ENCODE data around the gene KIAA1671.

The KIAA1671 gene

DNA sequence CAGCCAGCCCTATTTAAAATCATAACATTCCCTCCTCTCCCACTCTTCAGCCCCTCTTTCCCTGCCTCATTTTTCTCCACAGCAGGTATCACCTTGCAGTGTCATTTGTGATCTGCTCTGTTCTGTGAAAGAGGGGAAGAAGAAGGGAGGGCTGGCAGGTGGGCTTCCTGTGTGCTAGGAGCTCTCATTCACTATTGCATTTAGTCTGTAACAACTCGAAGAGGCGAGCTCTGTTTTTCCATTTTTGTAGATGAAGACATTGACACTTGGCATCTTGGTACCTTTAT is 195.1 kb downstream of the KIAA1671 start:
- H3K27ac ChIP-seq (ENCODE audit: low read depth, low read length), result no peak overlapping the region
- no peaks in the 10 kb centered on the region for H3K36me3 ChIP-seq (ENCODE audit: control insufficient read depth in 1 of 2, insufficient read depth in 2 of 2, low read length in 2 of 2)
- no peak overlapping the region for H3K9ac ChIP-seq (ENCODE audit: low read depth in 1 of 2, low read length in 2 of 2)
- no peak overlapping the region for H3K4me3 ChIP-seq (ENCODE audit: low read depth in 1 of 2, low read length in 2 of 2)
- H3K27me3 ChIP-seq (ENCODE audit: control insufficient read depth in 1 of 2, insufficient read depth in 2 of 2, low read length in 2 of 2), result no peaks in the 10 kb centered on the region
- H3K4me1 ChIP-seq (ENCODE audit: control insufficient read depth in 1 of 2, insufficient read depth in 2 of 2, low read length in 2 of 2), result peaks cover 11 to 17% of the 10 kb centered on the region in 2 donors
- no peaks in the 10 kb centered on the region for H3K9me3 ChIP-seq (ENCODE audit: control insufficient read depth in 1 of 2, low read length in 2 of 2)

GRCh38 chr22:25148149-25148691 is 195.7 kb downstream of the KIAA1671 start:
- H3K9me3 ChIP-seq (ENCODE audit: control insufficient read depth in 1 of 2, low read length in 2 of 2), result no peaks in the 10 kb centered on the region
- no peak overlapping the region for H3K4me3 ChIP-seq (ENCODE audit: low read depth in 1 of 2, low read length in 2 of 2)
- H3K36me3 ChIP-seq (ENCODE audit: control insufficient read depth in 1 of 2, insufficient read depth in 2 of 2, low read length in 2 of 2), result no peaks in the 10 kb centered on the region
- no peak overlapping the region for H3K27ac ChIP-seq (ENCODE audit: low read depth, low read length)
- H3K9ac ChIP-seq (ENCODE audit: low read depth in 1 of 2, low read length in 2 of 2), result no peak overlapping the region
- H3K4me1 ChIP-seq (ENCODE audit: control insufficient read depth in 1 of 2, insufficient read depth in 2 of 2, low read length in 2 of 2), result peaks cover 11 to 17% of the 10 kb centered on the region in 2 donors
- H3K27me3 ChIP-seq (ENCODE audit: control insufficient read depth in 1 of 2, insufficient read depth in 2 of 2, low read length in 2 of 2), result no peaks in the 10 kb centered on the region

- H3K4me1 ChIP-seq (ENCODE audit: control insufficient read depth in 1 of 2, insufficient read depth in 2 of 2, low read length in 2 of 2), result peaks cover 12 to 17% of the 10 kb centered on the region in 2 donors
- H3K27me3 ChIP-seq (ENCODE audit: control insufficient read depth in 1 of 2, insufficient read depth in 2 of 2, low read length in 2 of 2), result no peaks in the 10 kb centered on the region
- H3K9ac ChIP-seq (ENCODE audit: low read depth in 1 of 2, low read length in 2 of 2), result no peak overlapping the region
- no peaks in the 10 kb centered on the region for H3K36me3 ChIP-seq (ENCODE audit: control insufficient read depth in 1 of 2, insufficient read depth in 2 of 2, low read length in 2 of 2)
- no peak overlapping the region for H3K4me3 ChIP-seq (ENCODE audit: low read depth in 1 of 2, low read length in 2 of 2)
- H3K9me3 ChIP-seq (ENCODE audit: control insufficient read depth in 1 of 2, low read length in 2 of 2), result no peaks in the 10 kb centered on the region
- H3K27ac ChIP-seq (ENCODE audit: low read depth, low read length), result no peak overlapping the region
Measured at GRCh38 chr22:25149014-25149413, 196.5 kb downstream of the KIAA1671 start.

GRCh38 chr22:25153961-25154666 is 201.6 kb downstream of the KIAA1671 start:
- H3K36me3 ChIP-seq (ENCODE audit: control insufficient read depth in 1 of 2, insufficient read depth in 2 of 2, low read length in 2 of 2), result peaks cover 0 to 2% of the 10 kb centered on the region in 2 donors
- H3K27ac ChIP-seq (ENCODE audit: low read depth, low read length), result no peak overlapping the region
- no peak overlapping the region for H3K9ac ChIP-seq (ENCODE audit: low read depth in 1 of 2, low read length in 2 of 2)
- no peak overlapping the region for H3K4me3 ChIP-seq (ENCODE audit: low read depth in 1 of 2, low read length in 2 of 2)
- no peaks in the 10 kb centered on the region for H3K9me3 ChIP-seq (ENCODE audit: control insufficient read depth in 1 of 2, low read length in 2 of 2)
- H3K4me1 ChIP-seq (ENCODE audit: control insufficient read depth in 1 of 2, insufficient read depth in 2 of 2, low read length in 2 of 2), result peaks cover 10 to 11% of the 10 kb centered on the region in 2 donors
- no peaks in the 10 kb centered on the region for H3K27me3 ChIP-seq (ENCODE audit: control insufficient read depth in 1 of 2, insufficient read depth in 2 of 2, low read length in 2 of 2)

- H3K4me1 ChIP-seq (ENCODE audit: control insufficient read depth in 1 of 2, insufficient read depth in 2 of 2, low read length in 2 of 2), result peaks cover 5 to 10% of the 10 kb centered on the region in 2 donors
- no peak overlapping the region for H3K9ac ChIP-seq (ENCODE audit: low read depth in 1 of 2, low read length in 2 of 2)
- no peaks in the 10 kb centered on the region for H3K9me3 ChIP-seq (ENCODE audit: control insufficient read depth in 1 of 2, low read length in 2 of 2)
- no peaks in the 10 kb centered on the region for H3K27me3 ChIP-seq (ENCODE audit: control insufficient read depth in 1 of 2, insufficient read depth in 2 of 2, low read length in 2 of 2)
- H3K4me3 ChIP-seq (ENCODE audit: low read depth in 1 of 2, low read length in 2 of 2), result no peak overlapping the region
- peaks cover 0 to 2% of the 10 kb centered on the region in 2 donors for H3K36me3 ChIP-seq (ENCODE audit: control insufficient read depth in 1 of 2, insufficient read depth in 2 of 2, low read length in 2 of 2)
- H3K27ac ChIP-seq (ENCODE audit: low read depth, low read length), result no peak overlapping the region
Measured at GRCh38 chr22:25154667-25154999, 202.1 kb downstream of the KIAA1671 start.

DNA sequence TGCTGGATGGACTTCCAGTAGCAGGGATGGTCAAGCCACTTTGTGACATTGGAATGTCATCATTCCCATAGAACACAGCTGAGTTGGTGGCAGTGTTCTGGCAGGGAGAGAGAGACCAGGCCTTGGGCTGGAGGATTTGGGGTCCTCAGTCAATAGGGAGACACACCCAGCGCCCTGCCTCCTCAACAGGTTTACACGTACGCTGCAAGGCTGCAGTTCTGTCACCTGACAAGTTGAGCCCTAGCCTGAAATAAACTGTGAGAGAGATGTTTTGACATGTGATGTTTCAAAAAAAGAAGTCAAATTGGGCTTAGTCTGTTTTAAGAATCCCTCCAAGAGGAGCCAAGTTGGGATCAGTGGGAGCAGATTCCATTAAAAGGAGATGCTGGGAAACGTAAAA is 204.2 kb downstream of the KIAA1671 start:
- Histone ChIP-seq H3K27ac (ENCODE audit: low read depth, low read length) (no peak overlapping the region), H3K4me3 (ENCODE audit: low read depth in 1 of 2, low read length in 2 of 2) (no peak overlapping the region), H3K36me3 (ENCODE audit: control insufficient read depth in 1 of 2, insufficient read depth in 2 of 2, low read length in 2 of 2) (peaks cover 0 to 2% of the 10 kb centered on the region in 2 donors), H3K4me1 (ENCODE audit: control insufficient read depth in 1 of 2, insufficient read depth in 2 of 2, low read length in 2 of 2) (peaks cover 5 to 10% of the 10 kb centered on the region in 2 donors), H3K27me3 (ENCODE audit: control insufficient read depth in 1 of 2, insufficient read depth in 2 of 2, low read length in 2 of 2) (no peaks in the 10 kb centered on the region), H3K9me3 (ENCODE audit: control insufficient read depth in 1 of 2, low read length in 2 of 2) (no peaks in the 10 kb centered on the region), H3K9ac (ENCODE audit: low read depth in 1 of 2, low read length in 2 of 2) (no peak overlapping the region)

DNA sequence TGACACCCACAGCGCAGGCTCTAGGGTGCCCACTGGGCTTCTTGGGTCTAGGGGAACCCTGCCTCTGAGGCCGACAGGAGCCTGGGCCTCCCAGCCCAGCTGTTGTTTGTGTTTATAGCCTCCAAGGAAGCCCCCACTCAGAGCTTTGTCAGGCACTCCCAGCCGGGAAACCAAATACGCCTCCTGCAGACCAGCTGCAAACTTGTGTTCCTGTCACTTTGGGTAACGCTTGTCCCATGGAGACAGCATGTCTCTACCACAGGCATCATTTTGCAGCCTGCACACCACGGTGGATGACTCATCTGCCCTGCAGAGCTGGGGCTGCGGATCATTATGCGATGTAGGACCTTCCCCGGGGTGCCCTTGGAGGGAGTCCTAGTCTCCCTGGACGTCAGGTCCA is 206.5 kb downstream of the KIAA1671 start:
- Histone ChIP-seq H3K9me3 (ENCODE audit: control insufficient read depth in 1 of 2, low read length in 2 of 2) (no peaks in the 10 kb centered on the region), H3K36me3 (ENCODE audit: control insufficient read depth in 1 of 2, insufficient read depth in 2 of 2, low read length in 2 of 2) (peaks cover 0 to 2% of the 10 kb centered on the region in 2 donors), H3K27me3 (ENCODE audit: control insufficient read depth in 1 of 2, insufficient read depth in 2 of 2, low read length in 2 of 2) (no peaks in the 10 kb centered on the region), H3K4me3 (ENCODE audit: low read depth in 1 of 2, low read length in 2 of 2) (no peak overlapping the region), H3K4me1 (ENCODE audit: control insufficient read depth in 1 of 2, insufficient read depth in 2 of 2, low read length in 2 of 2) (peaks cover 5 to 9% of the 10 kb centered on the region in 2 donors), H3K9ac (ENCODE audit: low read depth in 1 of 2, low read length in 2 of 2) (no peak overlapping the region), H3K27ac (ENCODE audit: low read depth, low read length) (no peak overlapping the region)

DNA sequence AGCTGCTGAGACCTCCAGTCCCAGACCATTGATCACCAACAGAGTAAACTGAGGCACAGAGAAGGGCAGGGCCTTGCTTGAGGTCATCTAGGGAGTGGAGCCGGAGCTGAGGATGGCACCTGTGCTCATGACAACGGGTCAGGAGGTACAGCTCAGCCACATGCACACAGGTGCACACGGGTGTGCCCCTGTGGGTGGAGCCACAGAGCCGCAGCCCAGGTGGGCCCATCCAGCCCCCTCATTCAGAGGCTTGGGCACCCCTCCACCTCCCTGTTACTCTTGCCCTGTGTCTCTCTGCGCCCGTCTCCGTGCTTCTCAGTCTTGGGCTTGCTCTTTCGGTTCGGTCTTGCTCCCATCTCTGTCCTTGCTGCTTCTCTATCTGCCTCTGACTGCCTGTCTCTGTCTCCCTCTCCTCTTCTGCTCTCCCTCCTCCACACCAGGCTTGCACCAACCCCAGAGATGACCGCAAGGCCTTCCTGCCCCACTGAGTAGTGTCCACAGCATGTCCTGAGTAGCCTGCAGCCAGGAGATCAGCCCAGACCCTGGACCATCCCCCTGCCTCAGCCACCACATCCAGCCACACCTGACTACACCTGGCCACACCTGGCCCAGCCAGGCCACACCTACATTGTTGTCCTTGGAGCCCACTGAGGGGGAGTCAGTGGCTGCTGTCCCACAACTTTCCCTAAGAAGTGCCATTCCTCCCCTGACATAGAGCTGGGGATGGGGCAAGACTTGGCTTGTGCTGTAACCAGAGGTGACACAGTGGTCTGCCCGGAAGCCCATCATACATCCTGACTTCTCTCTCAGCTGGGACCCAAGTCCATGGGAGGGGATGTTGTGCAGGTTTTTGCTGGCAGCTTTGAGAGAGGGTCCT is 207.8 kb downstream of the KIAA1671 start:
- Histone ChIP-seq H3K27ac (ENCODE audit: low read depth, low read length) (no peak overlapping the region), H3K9me3 (ENCODE audit: control insufficient read depth in 1 of 2, low read length in 2 of 2) (no peaks in the 10 kb centered on the region), H3K27me3 (ENCODE audit: control insufficient read depth in 1 of 2, insufficient read depth in 2 of 2, low read length in 2 of 2) (no peaks in the 10 kb centered on the region), H3K9ac (ENCODE audit: low read depth in 1 of 2, low read length in 2 of 2) (no peak overlapping the region), H3K4me3 (ENCODE audit: low read depth in 1 of 2, low read length in 2 of 2) (no peak overlapping the region), H3K4me1 (ENCODE audit: control insufficient read depth in 1 of 2, insufficient read depth in 2 of 2, low read length in 2 of 2) (no peaks in the 10 kb centered on the region), H3K36me3 (ENCODE audit: control insufficient read depth in 1 of 2, insufficient read depth in 2 of 2, low read length in 2 of 2) (peaks cover 0 to 2% of the 10 kb centered on the region in 2 donors)

- H3K4me1 ChIP-seq (ENCODE audit: control insufficient read depth in 1 of 2, insufficient read depth in 2 of 2, low read length in 2 of 2), result no peaks in the 10 kb centered on the region
- H3K27me3 ChIP-seq (ENCODE audit: control insufficient read depth in 1 of 2, insufficient read depth in 2 of 2, low read length in 2 of 2), result no peaks in the 10 kb centered on the region
- H3K36me3 ChIP-seq (ENCODE audit: control insufficient read depth in 1 of 2, insufficient read depth in 2 of 2, low read length in 2 of 2), result peaks cover 0 to 2% of the 10 kb centered on the region in 2 donors
- H3K27ac ChIP-seq (ENCODE audit: low read depth, low read length), result no peak overlapping the region
- no peak overlapping the region for H3K4me3 ChIP-seq (ENCODE audit: low read depth in 1 of 2, low read length in 2 of 2)
- no peak overlapping the region for H3K9ac ChIP-seq (ENCODE audit: low read depth in 1 of 2, low read length in 2 of 2)
- no peaks in the 10 kb centered on the region for H3K9me3 ChIP-seq (ENCODE audit: control insufficient read depth in 1 of 2, low read length in 2 of 2)
Measured at GRCh38 chr22:25161017-25161915, 208.8 kb downstream of the KIAA1671 start.
